SK-N-SH (cell line): ENCODE data around the gene PDE2A. TPM values are rescaled to one million over a fixed set of nuclear protein-coding genes. Genes with fewer than 3 reads are reported as not detected.

Experiments used
- CTCF ChIA-PET: fragments of 300-600, 350-600 bp; formaldehyde crosslinking; extraction: SDS; loops from one replicate; lab custom pipeline; 2021; lab: Yijun Ruan, JAX
- POLR2A ChIA-PET: fragments of 350-600 bp; sonication (Branson Sonifier 250); formaldehyde crosslinking; extraction: SDS; loops from one replicate; lab custom pipeline; 2020; ENCODE audit warnings: antibody characterized with exemption, inconsistent platforms; lab: Yijun Ruan, JAX
- DNase-seq: peaks from one replicate; pipeline ENCODE4 v3.0.0; 2012
- H2AFZ ChIP-seq: fragments of 200-600 bp; sonication (generic); 2 replicates; pipeline ENCODE4 v1.8.1; 2016; ENCODE audit warnings: antibody characterized with exemption, mild to moderate bottlenecking, low read depth
- H3F3A ChIP-seq: fragments of 200-600 bp; sonication (generic); replicated peaks from 2 replicates; pipeline ENCODE3; 2016; ENCODE audit warnings: antibody characterized with exemption, mild to moderate bottlenecking; ENCODE audit not compliant: insufficient read depth
- H3K27ac ChIP-seq, 2 experiments: fragments of 200-500 bp in 1 of 2; fragments of 200-600 bp in 1 of 2; sonication (Bioruptor generic) in 1 of 2; sonication (generic), shearing (Covaris generic) in 1 of 2; 2 replicates each; pipeline versions ENCODE4 v1.5.1 to v1.6.1; 2014 to 2016; ENCODE audit warnings: low read depth in 2 of 2, inconsistent platforms in 1 of 2, low read length in 1 of 2, mild to moderate bottlenecking in 1 of 2, mixed read lengths in 1 of 2
- H3K27me3 ChIP-seq: fragments of 200-600 bp; sonication (generic), shearing (Covaris generic); 2 replicates; pipeline ENCODE4 v1.6.1; 2016; ENCODE audit warnings: mixed run types; ENCODE audit not compliant: insufficient read depth
- H3K36me3 ChIP-seq, 2 experiments: fragments of 200-500 bp in 1 of 2; fragments of 200-600 bp in 1 of 2; sonication (Bioruptor generic) in 1 of 2; sonication (generic) in 1 of 2; replicated peaks in 1 of 2; 2 replicates each; pipeline versions ENCODE3 to v1.5.1; 2014 to 2016; ENCODE audit warnings: low read length in 1 of 2, mild to moderate bottlenecking in 1 of 2; ENCODE audit not compliant: insufficient read depth in 2 of 2, control insufficient read depth in 1 of 2
- H3K4me1 ChIP-seq, 2 experiments: fragments of 200-500 bp in 1 of 2; fragments of 200-600 bp in 1 of 2; sonication (Bioruptor generic) in 1 of 2; sonication (generic), shearing (Covaris generic) in 1 of 2; 2 replicates each; pipeline versions ENCODE4 v1.5.1 to v1.6.1; 2014 to 2016; ENCODE audit warnings: low read depth in 1 of 2, low read length in 1 of 2, mixed run types in 1 of 2; ENCODE audit not compliant: insufficient read depth in 2 of 2, control insufficient read depth in 1 of 2
- H3K4me2 ChIP-seq: fragments of 200-600 bp; sonication (generic), shearing (Covaris generic); 2 replicates; pipeline ENCODE4 v1.6.1; 2017; ENCODE audit warnings: mixed run types
- H3K4me3 ChIP-seq, 2 experiments: fragments of 200-500 bp in 1 of 2; fragments of 200-600 bp in 1 of 2; sonication (Bioruptor generic) in 1 of 2; sonication (generic), shearing (Covaris generic) in 1 of 2; 2 replicates each; pipeline versions ENCODE4 v1.5.1 to v1.8.1; 2014 to 2016; ENCODE audit warnings: low read depth in 2 of 2, inconsistent platforms in 1 of 2, low read length in 1 of 2, mild to moderate bottlenecking in 1 of 2, mixed read lengths in 1 of 2, moderate library complexity in 1 of 2
- H3K79me2 ChIP-seq: fragments of 200-600 bp; sonication (generic); 2 replicates; pipeline ENCODE4 v1.8.1; 2017; ENCODE audit warnings: mild to moderate bottlenecking; ENCODE audit not compliant: insufficient read depth
- H3K9ac ChIP-seq: fragments of 200-600 bp; sonication (generic); 2 replicates; pipeline ENCODE4 v1.6.1; 2017; ENCODE audit warnings: mixed run types
- H3K9me2 ChIP-seq: fragments of 200-600 bp; sonication (generic); 2 replicates; pipeline ENCODE4 v1.6.1; 2017; ENCODE audit warnings: mixed run types
- H3K9me3 ChIP-seq: fragments of 200-600 bp; sonication (generic); 2 replicates; pipeline ENCODE4 v1.6.1; 2017; ENCODE audit warnings: mixed run types, mild to moderate bottlenecking, moderate library complexity
- H4K20me1 ChIP-seq: fragments of 200-600 bp; sonication (generic); 2 replicates; pipeline ENCODE4 v1.6.1; 2017; ENCODE audit warnings: mild to moderate bottlenecking, mixed run types; ENCODE audit not compliant: insufficient read depth
- CHD2 ChIP-seq: fragments of 150-350 bp; IDR thresholded peaks from 2 replicates; pipeline ENCODE4 v1.6.1; 2018; ENCODE audit warnings: low read length; ENCODE audit not compliant: partially characterized antibody
- EP300 ChIP-seq, 2 experiments: IDR thresholded peaks; 2 replicates each; pipeline versions ENCODE4 v1.4.0 to v1.6.1; 2012; ENCODE audit warnings: borderline replicate concordance in 1 of 2, low read depth in 1 of 2, low read length in 1 of 2
- EZH2phosphoT487 ChIP-seq: fragments of 200-600 bp; sonication (generic); IDR thresholded peaks from 2 replicates; pipeline ENCODE4 v1.6.1; 2017; ENCODE audit warnings: low read depth, mixed run types, mild to moderate bottlenecking, antibody characterized with exemption, moderate library complexity, borderline replicate concordance
- FOXJ3 ChIP-seq: sonication (generic); formaldehyde crosslinking; IDR thresholded peaks from 2 replicates; pipeline ENCODE4 v1.5.1; 2020; ENCODE audit warnings: mild to moderate bottlenecking, missing genetic modification reagents
- GATA2 ChIP-seq: sonication (generic); formaldehyde crosslinking; IDR thresholded peaks from 2 replicates; pipeline ENCODE4 v1.5.0; 2020; ENCODE audit warnings: mild to moderate bottlenecking, missing genetic modification reagents
- MEF2A ChIP-seq: IDR thresholded peaks from 2 replicates; pipeline ENCODE4 v1.4.0; 2012; ENCODE audit warnings: low read depth, borderline replicate concordance
- MXI1 ChIP-seq: IDR thresholded peaks from 2 replicates; pipeline ENCODE4 v1.6.1; 2012; ENCODE audit warnings: mild to moderate bottlenecking, low read depth, low read length, improper control_type of control experiment
- NRF1 ChIP-seq: IDR thresholded peaks from 2 replicates; pipeline ENCODE4 v1.6.1; 2012; ENCODE audit warnings: low read depth, mild to moderate bottlenecking, low read length
- RAD21 ChIP-seq: IDR thresholded peaks from 2 replicates; pipeline ENCODE4 v1.6.1; 2012; ENCODE audit warnings: mild to moderate bottlenecking, low read length
- RFX5 ChIP-seq: IDR thresholded peaks from 2 replicates; pipeline ENCODE4 v1.6.1; 2012; ENCODE audit warnings: mild to moderate bottlenecking, improper control_type of control experiment, low read length
- RXRA ChIP-seq: IDR thresholded peaks from 2 replicates; pipeline ENCODE4 v1.4.0; 2012; ENCODE audit warnings: low read depth, mild to moderate bottlenecking, borderline replicate concordance
- SIN3A ChIP-seq: IDR thresholded peaks from 2 replicates; pipeline ENCODE4 v1.6.1; 2012; ENCODE audit warnings: low read depth, mild to moderate bottlenecking, low read length, moderate library complexity, borderline replicate concordance
- TCF12 ChIP-seq: IDR thresholded peaks from 2 replicates; pipeline ENCODE4 v1.4.0; 2012
- TEAD4 ChIP-seq: IDR thresholded peaks from 2 replicates; pipeline ENCODE4 v1.4.0; 2012; ENCODE audit warnings: mild to moderate bottlenecking, borderline replicate concordance; ENCODE audit not compliant: insufficient read depth
- WGBS: methylation state at CpG from one replicate; pipeline ENCODE4 v1.1.6; 2017; ENCODE audit warnings: low lambda C conversion rate; 5-methylcytosine and 5-hydroxymethylcytosine counted together
- polyA plus RNA-seq, 3 experiments: library from polyadenylated mRNA; depleted of rRNA; stranded (reverse); fragments of >200 nt; gene quantifications; 2 replicates each; pipeline ENCODE4 v1.2.3, GENCODE V29; 2012
- TF ChIP-seq, protein P1 (sequence below): fragments of 150-350 bp; IDR thresholded peaks from 2 replicates; pipeline ENCODE4 v1.6.1; 2017; ENCODE audit warnings: antibody characterized with exemption, low read length, low read depth, borderline replicate concordance
- TF ChIP-seq, protein P2 (sequence below): IDR thresholded peaks from 2 replicates; pipeline ENCODE4 v1.4.0; 2012; ENCODE audit warnings: low read depth
- TF ChIP-seq, protein P3 (sequence below): IDR thresholded peaks from 2 replicates; pipeline ENCODE4 v1.4.0; 2012; ENCODE audit warnings: low read depth, borderline replicate concordance
- TF ChIP-seq, protein P4 (sequence below): fragments of 150-350 bp; IDR thresholded peaks from 2 replicates; pipeline ENCODE4 v1.6.1; 2016; ENCODE audit warnings: mild to moderate bottlenecking, low read depth, low read length

Gene PDE2A
- polyA plus RNA-seq, 1 of the 3 experiments (the other 2 are of a cell fraction) = 0.43 TPM

DNA sequence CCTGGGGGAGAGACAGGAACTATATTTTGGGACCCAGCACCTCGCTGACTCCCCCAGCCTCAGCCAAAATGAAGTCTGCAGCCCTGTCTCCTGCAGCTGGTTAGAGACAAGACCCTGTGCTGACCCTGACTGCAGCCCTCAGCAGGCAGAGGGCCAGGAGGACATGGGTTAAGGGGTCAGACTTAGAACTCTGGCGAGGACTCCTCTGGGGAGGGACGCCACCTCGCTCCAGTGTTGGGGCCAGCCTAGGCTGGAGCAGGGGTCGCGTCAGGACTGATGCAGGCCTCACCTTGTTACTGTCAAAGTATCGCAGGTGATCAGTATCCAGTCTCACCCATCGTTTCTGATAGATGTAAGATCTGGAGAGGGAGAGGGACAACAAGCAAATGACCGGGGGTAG lies 36.9 kb upstream of the PDE2A start:
- no peak overlapping the region for H3K27ac ChIP-seq
- POLR2A ChIA-PET = no interaction called here
- no peak overlapping the region for H3K4me2 ChIP-seq
- H3K9me3 ChIP-seq = no peaks in the 10 kb centered on the region
- H3K79me2 ChIP-seq = peaks cover 5% of the 10 kb centered on the region; the same call in 1 of the 2 replicates
- H3K9me2 ChIP-seq = no peaks in the 10 kb centered on the region
- CTCF ChIA-PET = interaction anchor here (4.4 kb wide), 1 partner anchor 27 kb away, joined by 17 read pairs; no protein-coding TSS in a partner anchor
- peaks cover 7% of the 10 kb centered on the region for H4K20me1 ChIP-seq
- peaks cover 7 to 30% of the 10 kb centered on the region in 2 experiments for H3K36me3 ChIP-seq
- no peak overlapping the region for H2AFZ ChIP-seq
- no peak for DNase-seq
- H3K27me3 ChIP-seq = no peaks in the 10 kb centered on the region
- H3F3A ChIP-seq = no peaks in the 10 kb centered on the region
- 90% methylated on average over 8 of the region's 9 CpGs for WGBS
- H3K4me3 ChIP-seq = no peak overlapping the region
- H3K9ac ChIP-seq = no peak overlapping the region
- TF ChIP-seq TEAD4 (no peak), RAD21 (no peak), SIN3A (no peak), NRF1 (no peak), EP300 (IDR thresholded peaks at IDR 0.05; ENCODE audit: borderline replicate concordance in 1 of 2, low read depth in 1 of 2, low read length in 1 of 2) (no peak), MXI1 (no peak), FOXJ3 (no peak), CHD2 (no peak), MEF2A (no peak)
- TF ChIP-seq, protein P1, sequence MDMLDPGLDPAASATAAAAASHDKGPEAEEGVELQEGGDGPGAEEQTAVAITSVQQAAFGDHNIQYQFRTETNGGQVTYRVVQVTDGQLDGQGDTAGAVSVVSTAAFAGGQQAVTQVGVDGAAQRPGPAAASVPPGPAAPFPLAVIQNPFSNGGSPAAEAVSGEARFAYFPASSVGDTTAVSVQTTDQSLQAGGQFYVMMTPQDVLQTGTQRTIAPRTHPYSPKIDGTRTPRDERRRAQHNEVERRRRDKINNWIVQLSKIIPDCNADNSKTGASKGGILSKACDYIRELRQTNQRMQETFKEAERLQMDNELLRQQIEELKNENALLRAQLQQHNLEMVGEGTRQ = no peak
- TF ChIP-seq, all 33 proteins: peak for 0
- peaks cover 0 to 25% of the 10 kb centered on the region in 2 experiments; a peak in 1 of 4 replicates for H3K4me1 ChIP-seq

DNA sequence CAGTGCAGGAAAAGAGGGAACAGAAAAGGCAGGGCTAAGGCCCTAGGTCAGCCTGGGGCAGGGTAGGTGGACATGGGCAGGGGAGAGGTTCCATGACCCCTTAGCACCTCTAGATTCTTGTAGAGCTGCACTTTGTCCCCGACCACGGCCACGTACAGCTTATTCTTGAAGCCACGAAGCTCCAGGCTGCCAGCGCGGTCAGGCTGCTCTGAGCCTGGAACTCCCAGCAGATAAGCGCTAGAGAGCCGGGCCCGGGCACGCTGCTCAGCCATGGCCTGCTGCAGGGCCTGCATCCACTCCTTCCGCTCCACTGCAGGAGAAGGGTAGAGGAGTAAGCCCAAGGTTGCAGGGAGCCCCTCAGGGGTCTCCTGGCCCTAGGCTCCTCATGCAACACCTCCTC lies 36.1 kb upstream of the PDE2A start:
- H3K36me3 ChIP-seq = peaks cover 7 to 36% of the 10 kb centered on the region in 2 experiments
- no peak overlapping the region for H3K4me2 ChIP-seq
- no peak for TF ChIP-seq EZH2phosphoT487
- TF ChIP-seq, protein P2, sequence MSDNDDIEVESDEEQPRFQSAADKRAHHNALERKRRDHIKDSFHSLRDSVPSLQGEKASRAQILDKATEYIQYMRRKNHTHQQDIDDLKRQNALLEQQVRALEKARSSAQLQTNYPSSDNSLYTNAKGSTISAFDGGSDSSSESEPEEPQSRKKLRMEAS = no peak
- TF ChIP-seq GATA2 (CRISPR knock-in tag) = no peak
- TF ChIP-seq, protein P3, sequence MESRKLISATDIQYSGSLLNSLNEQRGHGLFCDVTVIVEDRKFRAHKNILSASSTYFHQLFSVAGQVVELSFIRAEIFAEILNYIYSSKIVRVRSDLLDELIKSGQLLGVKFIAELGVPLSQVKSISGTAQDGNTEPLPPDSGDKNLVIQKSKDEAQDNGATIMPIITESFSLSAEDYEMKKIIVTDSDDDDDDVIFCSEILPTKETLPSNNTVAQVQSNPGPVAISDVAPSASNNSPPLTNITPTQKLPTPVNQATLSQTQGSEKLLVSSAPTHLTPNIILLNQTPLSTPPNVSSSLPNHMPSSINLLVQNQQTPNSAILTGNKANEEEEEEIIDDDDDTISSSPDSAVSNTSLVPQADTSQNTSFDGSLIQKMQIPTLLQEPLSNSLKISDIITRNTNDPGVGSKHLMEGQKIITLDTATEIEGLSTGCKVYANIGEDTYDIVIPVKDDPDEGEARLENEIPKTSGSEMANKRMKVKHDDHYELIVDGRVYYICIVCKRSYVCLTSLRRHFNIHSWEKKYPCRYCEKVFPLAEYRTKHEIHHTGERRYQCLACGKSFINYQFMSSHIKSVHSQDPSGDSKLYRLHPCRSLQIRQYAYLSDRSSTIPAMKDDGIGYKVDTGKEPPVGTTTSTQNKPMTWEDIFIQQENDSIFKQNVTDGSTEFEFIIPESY = no peak
- TF ChIP-seq SIN3A = no peak
- TF ChIP-seq, protein P4, sequence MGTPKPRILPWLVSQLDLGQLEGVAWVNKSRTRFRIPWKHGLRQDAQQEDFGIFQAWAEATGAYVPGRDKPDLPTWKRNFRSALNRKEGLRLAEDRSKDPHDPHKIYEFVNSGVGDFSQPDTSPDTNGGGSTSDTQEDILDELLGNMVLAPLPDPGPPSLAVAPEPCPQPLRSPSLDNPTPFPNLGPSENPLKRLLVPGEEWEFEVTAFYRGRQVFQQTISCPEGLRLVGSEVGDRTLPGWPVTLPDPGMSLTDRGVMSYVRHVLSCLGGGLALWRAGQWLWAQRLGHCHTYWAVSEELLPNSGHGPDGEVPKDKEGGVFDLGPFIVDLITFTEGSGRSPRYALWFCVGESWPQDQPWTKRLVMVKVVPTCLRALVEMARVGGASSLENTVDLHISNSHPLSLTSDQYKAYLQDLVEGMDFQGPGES = no peak
- no peak for TF ChIP-seq NRF1
- TF ChIP-seq EP300 (IDR thresholded peaks at IDR 0.05; ENCODE audit: borderline replicate concordance in 1 of 2, low read depth in 1 of 2, low read length in 1 of 2) = no peak
- TF ChIP-seq RFX5 = no peak
- TF ChIP-seq TCF12 = no peak
- no peak for TF ChIP-seq RXRA
- H3K4me3 ChIP-seq = no peak overlapping the region
- no peak overlapping the region for H3K27ac ChIP-seq
- no peak for DNase-seq
- no peaks in the 10 kb centered on the region for H3F3A ChIP-seq
- 98% methylated on average over 7 of the region's 11 CpGs for WGBS
- ChIA-PET POLR2A (no interaction called here), CTCF (interaction anchor here (2.5 kb wide), 1 partner anchor 15 kb away, joined by 8 read pairs; no protein-coding TSS in a partner anchor)
- peaks cover 5% of the 10 kb centered on the region; the same call in 1 of the 2 replicates for H3K79me2 ChIP-seq
- no peaks in the 10 kb centered on the region for H3K27me3 ChIP-seq
- no peak overlapping the region for H3K9ac ChIP-seq
- peaks cover 7% of the 10 kb centered on the region for H4K20me1 ChIP-seq
- no peak overlapping the region for H2AFZ ChIP-seq
- H3K9me2 ChIP-seq = no peaks in the 10 kb centered on the region
- H3K4me1 ChIP-seq = peaks cover 0 to 24% of the 10 kb centered on the region in 2 experiments; a peak in 1 of 4 replicates
- no peaks in the 10 kb centered on the region for H3K9me3 ChIP-seq
